NT2/D1 (cell line): Measurements from ENCODE around the gene SLC17A5.

ENCODE experiments used
- SUZ12 ChIP-seq: IDR thresholded peaks from 2 replicates; pipeline ENCODE4 v1.6.1; 2011; ENCODE audit not compliant: insufficient read length, insufficient read depth; ENCODE audit errors: extremely low read depth
- YY1 ChIP-seq: IDR thresholded peaks from 2 replicates; pipeline ENCODE4 v1.6.1; 2011; ENCODE audit not compliant: insufficient read length, insufficient read depth
- ZNF274 ChIP-seq: IDR thresholded peaks from 2 replicates; pipeline ENCODE4 v1.6.1; 2011; ENCODE audit warnings: mild to moderate bottlenecking, low read depth, low read length

- TF ChIP-seq YY1 (no peak), SUZ12 (no peak), ZNF274 (no peak)
Measured at GRCh38 chr6:73703466-73703865, 49.7 kb upstream of the SLC17A5 start.
